OCI-LY7 (cell line): ENCODE results near the gene CPTP. TPM values are rescaled to one million over a fixed set of nuclear protein-coding genes. Genes with fewer than 3 reads are reported as not detected.

Experiments
- BruUV-seq: library from RNA; stranded (reverse); fragments of 400-500 nt; replicated peaks from 2 replicates; lab custom pipeline; 2021; lab: Mats Ljungman, UMichigan
- CTCF ChIA-PET: fragments of 300-600 bp; sonication (Branson Sonifier 250); formaldehyde crosslinking; loops from one replicate; lab custom pipeline; 2022; ENCODE audit warnings: antibody characterized with exemption; ENCODE audit not compliant: unreplicated experiment; lab: Charles Lee
- POLR2A ChIA-PET: fragments of 300-600 bp; sonication (Branson Sonifier 250); formaldehyde crosslinking; loops from one replicate; lab custom pipeline; 2022; ENCODE audit warnings: antibody characterized with exemption; lab: Charles Lee
- DNase-seq: peaks from one replicate; pipeline ENCODE4 v3.0.0-alpha.2; 2015; ENCODE audit warnings: low spot score
- H2AFZ ChIP-seq: fragments of 200-600 bp; sonication (generic), shearing (Covaris generic); 2 replicates; pipeline ENCODE4 v1.6.1; 2014; ENCODE audit warnings: mild to moderate bottlenecking, antibody characterized with exemption, low read length, moderate library complexity
- H3K27ac ChIP-seq: fragments of 200-600 bp; sonication (generic); 2 replicates; pipeline ENCODE4 v1.5.1; 2014; ENCODE audit warnings: mixed run types, low read depth, mild to moderate bottlenecking, moderate library complexity, low read length, inconsistent platforms; ENCODE audit not compliant: poor library complexity, severe bottlenecking
- H3K36me3 ChIP-seq: fragments of 200-600 bp; sonication (generic); 2 replicates; pipeline ENCODE4 v1.6.1; 2014; ENCODE audit warnings: mild to moderate bottlenecking, antibody characterized with exemption, low read length, moderate library complexity, mixed read lengths; ENCODE audit not compliant: insufficient read depth
- H3K4me1 ChIP-seq: fragments of 200-600 bp; sonication (generic); 2 replicates; pipeline ENCODE4 v1.5.1; 2014; ENCODE audit warnings: mild to moderate bottlenecking, low read length; ENCODE audit not compliant: insufficient read depth, poor library complexity, severe bottlenecking
- H3K4me2 ChIP-seq: fragments of 200-600 bp; sonication (generic); 2 replicates; pipeline ENCODE4 v1.6.1; 2014; ENCODE audit warnings: mild to moderate bottlenecking, low read length
- H3K4me3 ChIP-seq: fragments of 200-600 bp; sonication (generic); 2 replicates; pipeline ENCODE4 v1.5.1; 2014; ENCODE audit warnings: mild to moderate bottlenecking, low read depth, low read length; ENCODE audit not compliant: poor library complexity, severe bottlenecking
- H3K79me2 ChIP-seq: fragments of 200-600 bp; sonication (generic); 2 replicates; pipeline ENCODE4 v1.6.1; 2016; ENCODE audit warnings: low read depth, mild to moderate bottlenecking, low read length, moderate library complexity, mixed read lengths; ENCODE audit not compliant: insufficient read depth
- H3K9me2 ChIP-seq: fragments of 200-600 bp; sonication (generic); 2 replicates; pipeline ENCODE4 v1.6.1; 2016; ENCODE audit warnings: mild to moderate bottlenecking, low read length, mixed read lengths; ENCODE audit not compliant: insufficient read depth
- H3K9me3 ChIP-seq: fragments of 200-600 bp; sonication (generic); 2 replicates; pipeline ENCODE4 v1.6.1; 2014; ENCODE audit warnings: mild to moderate bottlenecking, mixed run types, low read length, mixed read lengths
- H4K20me1 ChIP-seq: fragments of 200-600 bp; sonication (generic); 2 replicates; pipeline ENCODE4 v1.6.1; 2014; ENCODE audit warnings: mild to moderate bottlenecking, antibody characterized with exemption, low read length, moderate library complexity, mixed read lengths; ENCODE audit not compliant: insufficient read depth
- CTCF ChIP-seq: fragments of 200-600 bp; sonication (generic); conservative IDR thresholded peaks from 2 replicates; pipeline ENCODE4 v1.5.1; 2014; ENCODE audit warnings: mild to moderate bottlenecking, antibody characterized with exemption, low read length, moderate library complexity, mixed read lengths
- EZH2phosphoT487 ChIP-seq: fragments of 200-600 bp; sonication (generic); IDR thresholded peaks from 2 replicates; pipeline ENCODE4 v1.6.1; 2018; ENCODE audit warnings: low read depth, borderline replicate concordance, mild to moderate bottlenecking, mixed run types, antibody characterized with exemption, low read length, moderate library complexity, mixed read lengths
- intact Hi-C: fragments of 100-400 bp; cut with micrococcal nuclease; formaldehyde crosslinking; loops from one replicate; pipeline ENCODE4 v1.10.0; 2022; ENCODE audit not compliant: unreplicated experiment
- total RNA-seq, 2 experiments: library from RNA; depleted of rRNA in 1 of 2; stranded (reverse); fragments of >200 nt in 1 of 2; shearing (Covaris generic) in 1 of 2; gene quantifications; 2 replicates each; pipeline ENCODE4 v1.2.3, GENCODE V29; 2014 to 2022

CPTP gene
- total RNA-seq, 2 experiments from 2014 or later = 16.6 to 20.6 TPM

GRCh38 chr1:1302951-1303509, 21.6 kb upstream of the CPTP start:
- ChIA-PET POLR2A (interaction anchor here (0.7 kb wide), 1 partner anchor 21 kb away, joined by 3 read pairs; no protein-coding TSS in a partner anchor), CTCF (interaction anchor here (0.5 kb wide), 1 partner anchor 1121 kb away, joined by 3 read pairs; no protein-coding TSS in a partner anchor)
- H3K4me3 ChIP-seq = no peak overlapping the region
- no peaks in the 10 kb centered on the region for H3K36me3 ChIP-seq
- no TSS peak for BruUV-seq
- no peaks in the 10 kb centered on the region for H3K9me3 ChIP-seq
- no peak overlapping the region for H3K4me2 ChIP-seq
- H2AFZ ChIP-seq = no peak overlapping the region
- H4K20me1 ChIP-seq = no peaks in the 10 kb centered on the region
- no peak for TF ChIP-seq CTCF
- TF ChIP-seq EZH2phosphoT487 = no peak
- H3K9me2 ChIP-seq = no peaks in the 10 kb centered on the region
- no peak for DNase-seq
- intact Hi-C loops = no loop called here
- no peaks in the 10 kb centered on the region for H3K79me2 ChIP-seq
- peaks cover 25% of the 10 kb centered on the region for H3K4me1 ChIP-seq
- H3K27ac ChIP-seq = no peak overlapping the region

- DNase-seq = no peak
- peaks cover 25% of the 10 kb centered on the region for H3K4me1 ChIP-seq
- no peaks in the 10 kb centered on the region for H3K79me2 ChIP-seq
- no peak overlapping the region for H2AFZ ChIP-seq
- H3K4me3 ChIP-seq = no peak overlapping the region
- ChIA-PET POLR2A (interaction anchor here (0.7 kb wide), 1 partner anchor 22 kb away, joined by 3 read pairs; no protein-coding TSS in a partner anchor), CTCF (no interaction called here)
- H3K36me3 ChIP-seq = no peaks in the 10 kb centered on the region
- TF ChIP-seq EZH2phosphoT487 = no peak
- no peak for TF ChIP-seq CTCF
- no peaks in the 10 kb centered on the region for H3K9me2 ChIP-seq
- no peaks in the 10 kb centered on the region for H3K9me3 ChIP-seq
- no TSS peak for BruUV-seq
- intact Hi-C loops = no loop called here
- H4K20me1 ChIP-seq = no peaks in the 10 kb centered on the region
- no peak overlapping the region for H3K4me2 ChIP-seq
- H3K27ac ChIP-seq = no peak overlapping the region
Observed at GRCh38 chr1:1303736-1304135, 20.9 kb upstream of the CPTP start.
